Measurements from ENCODE around the gene DMD.
"Not testable (repeated sequence)": the region's sequence is repeated elsewhere in the genome, so short reads cannot be mapped to it uniquely, and the experiment has no call there.

DNA sequence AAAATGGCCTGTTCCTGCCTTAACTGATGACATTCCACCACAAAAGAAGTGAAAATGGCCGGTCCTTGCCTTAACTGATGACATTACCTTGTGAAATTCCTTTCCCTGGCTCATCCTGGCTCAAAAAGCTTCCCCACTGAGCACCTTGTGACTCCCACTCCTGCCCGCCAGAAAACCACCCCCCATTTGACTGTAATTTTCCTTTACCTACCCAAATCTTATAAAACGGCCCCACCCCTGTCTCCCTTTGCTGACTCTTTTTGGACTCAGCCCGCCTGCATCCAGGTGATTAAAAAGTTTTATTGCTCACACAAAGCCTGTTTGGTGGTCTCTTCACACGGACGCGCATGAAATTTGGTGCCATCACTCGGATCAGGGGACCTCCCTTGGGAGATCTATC lies 1833.5 kb downstream of the DMD start:
- TF ChIP-seq, protein P1, sequence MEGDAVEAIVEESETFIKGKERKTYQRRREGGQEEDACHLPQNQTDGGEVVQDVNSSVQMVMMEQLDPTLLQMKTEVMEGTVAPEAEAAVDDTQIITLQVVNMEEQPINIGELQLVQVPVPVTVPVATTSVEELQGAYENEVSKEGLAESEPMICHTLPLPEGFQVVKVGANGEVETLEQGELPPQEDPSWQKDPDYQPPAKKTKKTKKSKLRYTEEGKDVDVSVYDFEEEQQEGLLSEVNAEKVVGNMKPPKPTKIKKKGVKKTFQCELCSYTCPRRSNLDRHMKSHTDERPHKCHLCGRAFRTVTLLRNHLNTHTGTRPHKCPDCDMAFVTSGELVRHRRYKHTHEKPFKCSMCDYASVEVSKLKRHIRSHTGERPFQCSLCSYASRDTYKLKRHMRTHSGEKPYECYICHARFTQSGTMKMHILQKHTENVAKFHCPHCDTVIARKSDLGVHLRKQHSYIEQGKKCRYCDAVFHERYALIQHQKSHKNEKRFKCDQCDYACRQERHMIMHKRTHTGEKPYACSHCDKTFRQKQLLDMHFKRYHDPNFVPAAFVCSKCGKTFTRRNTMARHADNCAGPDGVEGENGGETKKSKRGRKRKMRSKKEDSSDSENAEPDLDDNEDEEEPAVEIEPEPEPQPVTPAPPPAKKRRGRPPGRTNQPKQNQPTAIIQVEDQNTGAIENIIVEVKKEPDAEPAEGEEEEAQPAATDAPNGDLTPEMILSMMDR (IDR thresholded peaks at IDR 0.05; ENCODE audit: low read depth, low read length) = not testable (repeated sequence)
- TF ChIP-seq EZH2phosphoT487 (IDR thresholded peaks at IDR 0.05; ENCODE audit: low read depth) = not testable (repeated sequence)

All from OCI-LY3 (cell line).